C4-2B (cell line): ENCODE data around the gene STAT3.

Experiments
- CTCF ChIP-seq: fragments of 450-650 bp; conservative IDR thresholded peaks from 2 replicates; pipeline ENCODE4 v1.5.1; 2017; ENCODE audit warnings: mild to moderate bottlenecking
- ZFX ChIP-seq: fragments of 450-650 bp; IDR thresholded peaks from 2 replicates; pipeline ENCODE4 v1.6.1; 2017

GRCh38 chr17:42282478-42283080 lies 105.7 kb downstream of the STAT3 start:
- TF ChIP-seq CTCF (no peak), ZFX (no peak)
